ENCODE measurements around the gene REST.

- TF ChIP-seq POLR2AphosphoS5 (IDR thresholded peaks at IDR 0.05; ENCODE audit: low read depth, low read length) = no peak
- no peak for TF ChIP-seq RFX5 (IDR thresholded peaks at IDR 0.05; ENCODE audit: borderline replicate concordance, low read depth, low read length)
- no peak for TF ChIP-seq BCL11A (IDR thresholded peaks at IDR 0.05; ENCODE audit: low read depth in 2 of 2, low read length in 2 of 2)
- no peak for TF ChIP-seq CBX5 (IDR thresholded peaks at IDR 0.05; ENCODE audit: low read depth, low read length)
- peak; percentile 89 for TF ChIP-seq YY1 (IDR thresholded peaks at IDR 0.05; ENCODE audit: low read depth, low read length)
- no peak for TF ChIP-seq USF2 (IDR thresholded peaks at IDR 0.05; ENCODE audit: low read length)
- TF ChIP-seq BRCA1 (IDR thresholded peaks at IDR 0.05; ENCODE audit: low read depth, low read length) = no peak
- no peak for TF ChIP-seq CTCF (IDR thresholded peaks at IDR 0.05; ENCODE audit: control extremely low read depth in 1 of 3, insufficient read depth in 1 of 3, low read depth in 1 of 3, low read length in 3 of 3)
- TF ChIP-seq EP300 (IDR thresholded peaks at IDR 0.05; ENCODE audit: borderline replicate concordance in 1 of 2, low read depth in 2 of 2, low read length in 2 of 2) = no peak
- no peak for TF ChIP-seq RAD21 (IDR thresholded peaks at IDR 0.05 in 1 of 2, conservative IDR thresholded peaks at IDR 0.05 in 1 of 2; ENCODE audit: low read depth in 2 of 2, low read length in 2 of 2)
- TF ChIP-seq ATF2 (IDR thresholded peaks at IDR 0.05; ENCODE audit: low read length) = no peak
- TF ChIP-seq CHD2 (IDR thresholded peaks at IDR 0.05; ENCODE audit: low read length) = no peak
- TF ChIP-seq PHF8 (conservative IDR thresholded peaks at IDR 0.05; ENCODE audit: low read depth, low read length) = no peak; the same call in 1 of the 2 replicates
These were observed 1.6 kb downstream of the REST start for GRCh38 chr4:56909086-56909894.

Data from H1 (cell line).